Trophoblast cell (in vitro differentiated cells and primary cell): ENCODE measurements around the gene KCND2.

ENCODE experiments used
- DNase-seq, 2 donors: peaks; one replicate each; pipeline ENCODE4 v3.0.0-alpha.2; 2016
- H2AFZ ChIP-seq: 2 replicates; pipeline ENCODE4 v1.6.1; 2013; ENCODE audit warnings: low read length, moderate library complexity, mild to moderate bottlenecking; ENCODE audit not compliant: insufficient read depth, poor library complexity
- H2AK5ac ChIP-seq: 2 replicates; pipeline ENCODE4 v1.6.1; 2013; ENCODE audit warnings: mild to moderate bottlenecking, low read length
- H2BK120ac ChIP-seq: 2 replicates; pipeline ENCODE4 v1.6.1; 2013; ENCODE audit warnings: low read length, mild to moderate bottlenecking, moderate library complexity; ENCODE audit not compliant: insufficient read depth, poor library complexity
- H2BK12ac ChIP-seq: 2 replicates; pipeline ENCODE4 v1.6.1; 2013; ENCODE audit warnings: mild to moderate bottlenecking, low read length, moderate library complexity
- H2BK5ac ChIP-seq: 2 replicates; pipeline ENCODE4 v1.6.1; 2013; ENCODE audit warnings: low read length, low read depth, moderate library complexity, mild to moderate bottlenecking; ENCODE audit not compliant: poor library complexity
- H3K14ac ChIP-seq: 2 replicates; pipeline ENCODE4 v1.6.1; 2013; ENCODE audit warnings: mild to moderate bottlenecking, low read length
- H3K18ac ChIP-seq: 2 replicates; pipeline ENCODE4 v1.6.1; 2013; ENCODE audit warnings: mild to moderate bottlenecking, low read length
- H3K23ac ChIP-seq: 2 replicates; pipeline ENCODE4 v1.6.1; 2013; ENCODE audit warnings: low read length
- H3K27ac ChIP-seq: 2 replicates; pipeline ENCODE4 v1.5.1; 2013; ENCODE audit warnings: low read depth, mild to moderate bottlenecking, inconsistent platforms, low read length, moderate library complexity
- H3K27me3 ChIP-seq: 2 replicates; pipeline ENCODE4 v1.6.1; 2013; ENCODE audit warnings: inconsistent platforms, mild to moderate bottlenecking, low read length, moderate library complexity; ENCODE audit not compliant: insufficient read depth
- H3K36me3 ChIP-seq, 2 experiments: 1 replicate in 1 of 2; 2 replicates in 1 of 2; pipeline ENCODE4 v1.6.1; 2013; ENCODE audit warnings: low read length in 2 of 2, mild to moderate bottlenecking in 2 of 2, moderate library complexity in 1 of 2; ENCODE audit not compliant: insufficient read depth in 2 of 2, control insufficient read depth in 1 of 2
- H3K4ac ChIP-seq: 2 replicates; pipeline ENCODE4 v1.6.1; 2013; ENCODE audit warnings: low read depth, mild to moderate bottlenecking, low read length, moderate library complexity
- H3K4me1 ChIP-seq, 2 experiments: 1 replicate in 1 of 2; 2 replicates in 1 of 2; pipeline ENCODE4 v1.6.1; 2013; ENCODE audit warnings: low read length in 2 of 2, mild to moderate bottlenecking in 2 of 2, moderate library complexity in 1 of 2; ENCODE audit not compliant: insufficient read depth in 2 of 2, control insufficient read depth in 1 of 2
- H3K4me2 ChIP-seq: 2 replicates; pipeline ENCODE4 v1.6.1; 2013; ENCODE audit warnings: inconsistent platforms, mild to moderate bottlenecking, low read length, moderate library complexity
- H3K4me3 ChIP-seq: 2 replicates; pipeline ENCODE4 v1.5.1; 2013; ENCODE audit warnings: mild to moderate bottlenecking, low read depth, low read length, inconsistent platforms
- H3K79me1 ChIP-seq: one replicate; pipeline ENCODE4 v1.6.1; 2013; ENCODE audit warnings: low read length
- H3K79me2 ChIP-seq: 2 replicates; pipeline ENCODE4 v1.6.1; 2013; ENCODE audit warnings: low read length, mild to moderate bottlenecking; ENCODE audit not compliant: control insufficient read depth, insufficient read depth, poor library complexity
- H3K9ac ChIP-seq: 2 replicates; pipeline ENCODE4 v1.6.1; 2013; ENCODE audit warnings: mild to moderate bottlenecking, low read length
- H3K9me3 ChIP-seq: 2 replicates; pipeline ENCODE4 v1.6.1; 2013; ENCODE audit warnings: low read depth, mild to moderate bottlenecking, control low read depth, inconsistent platforms, low read length; ENCODE audit not compliant: insufficient read depth
- H4K12ac ChIP-seq: 2 replicates; pipeline ENCODE4 v1.6.1; 2013; ENCODE audit warnings: low read depth, mild to moderate bottlenecking, low read length, moderate library complexity
- H4K8ac ChIP-seq: 2 replicates; pipeline ENCODE4 v1.6.1; 2013; ENCODE audit warnings: low read depth, mild to moderate bottlenecking, low read length, moderate library complexity
- H4K91ac ChIP-seq: one replicate; pipeline ENCODE4 v1.6.1; 2013; ENCODE audit warnings: low read depth, mild to moderate bottlenecking, low read length, moderate library complexity
- WGBS: extraction: QIAGEN DNeasy Blood & Tissue Kit; methylation state at CpG from one replicate; pipeline ENCODE4 v1.1.7; 2013; ENCODE audit warnings: missing lambda C conversion rate; ENCODE audit not compliant: insufficient read length, insufficient coverage; ENCODE audit errors: extremely low coverage; 5-methylcytosine and 5-hydroxymethylcytosine counted together

The KCND2 gene

DNA sequence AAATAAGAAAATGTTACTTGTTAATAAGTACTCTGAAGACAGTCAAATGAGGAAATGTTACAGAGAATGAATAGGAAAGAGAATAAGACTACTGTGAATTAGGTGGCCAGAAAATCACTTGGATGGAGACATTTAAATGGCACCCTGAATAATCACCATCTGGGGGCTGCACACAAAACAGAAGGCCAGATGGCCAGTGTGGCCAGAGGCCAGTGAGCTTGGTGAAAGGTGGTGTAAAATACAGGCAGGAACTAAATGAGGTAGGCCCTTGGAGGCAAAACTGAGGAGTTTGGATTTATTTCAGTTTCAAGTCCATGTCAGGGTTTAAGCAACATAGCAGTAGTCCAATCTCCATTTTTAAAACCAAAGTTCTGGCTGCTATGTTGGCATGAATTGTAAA is 458.3 kb downstream of the KCND2 start:
- H3K14ac ChIP-seq: no peak overlapping the region
- H3K79me1 ChIP-seq: no peaks in the 10 kb centered on the region
- H2AFZ ChIP-seq: no peak overlapping the region
- H4K8ac ChIP-seq: no peak overlapping the region
- no peak for DNase-seq
- H3K27ac ChIP-seq: no peak overlapping the region
- no peak overlapping the region for H3K4me3 ChIP-seq
- H3K4ac ChIP-seq: no peak overlapping the region
- H4K91ac ChIP-seq: no peak overlapping the region
- H2BK120ac ChIP-seq: no peak overlapping the region
- no peak overlapping the region for H3K4me2 ChIP-seq
- no peaks in the 10 kb centered on the region for H3K4me1 ChIP-seq
- H2AK5ac ChIP-seq: no peak overlapping the region
- no peak overlapping the region for H2BK12ac ChIP-seq
- no peak overlapping the region for H3K18ac ChIP-seq
- H3K9me3 ChIP-seq: no peaks in the 10 kb centered on the region
- H3K36me3 ChIP-seq: no peaks in the 10 kb centered on the region
- H4K12ac ChIP-seq: no peak overlapping the region
- H3K23ac ChIP-seq: no peak overlapping the region
- no peak overlapping the region for H3K9ac ChIP-seq
- H2BK5ac ChIP-seq: no peak overlapping the region
- no peaks in the 10 kb centered on the region for H3K79me2 ChIP-seq
- H3K27me3 ChIP-seq: no peaks in the 10 kb centered on the region

DNA sequence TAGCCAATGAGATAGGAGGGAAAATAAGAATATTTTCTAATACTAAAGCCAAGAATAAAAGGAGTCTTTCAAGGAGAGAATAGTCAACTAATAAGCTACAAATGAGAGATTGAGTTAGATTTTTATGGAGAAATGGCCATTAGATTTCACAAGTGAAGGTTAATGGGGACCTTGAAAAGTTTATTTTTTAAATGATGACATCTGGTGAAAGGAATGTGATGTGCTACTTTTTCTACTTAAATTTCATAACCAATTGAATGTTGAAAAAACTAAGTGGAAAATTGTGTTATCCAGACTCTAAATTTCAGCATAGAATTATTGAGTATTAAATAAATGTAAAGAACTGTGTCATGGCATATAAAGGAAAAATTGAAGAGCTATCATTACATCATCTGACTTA is 459.3 kb downstream of the KCND2 start:
- Histone ChIP-seq H4K12ac (no peak overlapping the region), H4K8ac (no peak overlapping the region), H3K14ac (no peak overlapping the region), H2BK12ac (no peak overlapping the region), H3K4me2 (no peak overlapping the region), H3K23ac (no peak overlapping the region), H2AK5ac (no peak overlapping the region), H3K9ac (no peak overlapping the region), H4K91ac (no peak overlapping the region), H3K27me3 (no peaks in the 10 kb centered on the region), H3K4ac (no peak overlapping the region), H3K79me1 (no peaks in the 10 kb centered on the region), H3K4me3 (no peak overlapping the region), H2BK5ac (no peak overlapping the region), H3K4me1 (no peaks in the 10 kb centered on the region), H3K79me2 (no peaks in the 10 kb centered on the region), H3K9me3 (no peaks in the 10 kb centered on the region), H2AFZ (no peak overlapping the region), H2BK120ac (no peak overlapping the region), H3K27ac (no peak overlapping the region), H3K36me3 (no peaks in the 10 kb centered on the region), H3K18ac (no peak overlapping the region)
- DNase-seq: no peak

GRCh38 chr7:120733143-120733542 is 460.2 kb downstream of the KCND2 start:
- WGBS: no CpG with 5 or more reads among the region's 3 CpGs
- H3K9ac ChIP-seq: no peak overlapping the region
- H4K12ac ChIP-seq: no peak overlapping the region

GRCh38 chr7:120733835-120734234 is 460.9 kb downstream of the KCND2 start:
- no peak overlapping the region for H2BK120ac ChIP-seq
- H3K79me2 ChIP-seq: no peaks in the 10 kb centered on the region
- no peak overlapping the region for H2AK5ac ChIP-seq
- no peak overlapping the region for H2BK5ac ChIP-seq
- H3K27me3 ChIP-seq: no peaks in the 10 kb centered on the region
- H3K4ac ChIP-seq: no peak overlapping the region
- no peak overlapping the region for H3K27ac ChIP-seq
- H3K9ac ChIP-seq: no peak overlapping the region
- no peaks in the 10 kb centered on the region for H3K79me1 ChIP-seq
- no peaks in the 10 kb centered on the region for H3K9me3 ChIP-seq
- no peak overlapping the region for H3K14ac ChIP-seq
- no peak overlapping the region for H3K4me2 ChIP-seq
- no peak overlapping the region for H2BK12ac ChIP-seq
- DNase-seq: no peak
- H4K12ac ChIP-seq: no peak overlapping the region
- no peak overlapping the region for H4K91ac ChIP-seq
- H2AFZ ChIP-seq: no peak overlapping the region
- H3K23ac ChIP-seq: no peak overlapping the region
- no peak overlapping the region for H3K4me3 ChIP-seq
- H3K36me3 ChIP-seq: no peaks in the 10 kb centered on the region
- H3K18ac ChIP-seq: no peak overlapping the region
- H4K8ac ChIP-seq: no peak overlapping the region
- no peaks in the 10 kb centered on the region for H3K4me1 ChIP-seq
- no CpG with 5 or more reads among the region's 3 CpGs for WGBS

More at GRCh38 chr7:120733143-120733542, 460.2 kb downstream of the KCND2 start:
- no peak overlapping the region for H4K91ac ChIP-seq
- no peaks in the 10 kb centered on the region for H3K79me2 ChIP-seq
- H3K18ac ChIP-seq: no peak overlapping the region
- no peak overlapping the region for H3K23ac ChIP-seq
- peak; percentile 20 to 50 for DNase-seq
- no peaks in the 10 kb centered on the region for H3K79me1 ChIP-seq
- no peak overlapping the region for H3K4me3 ChIP-seq
- H3K36me3 ChIP-seq: no peaks in the 10 kb centered on the region
- no peaks in the 10 kb centered on the region for H3K27me3 ChIP-seq
- H3K4ac ChIP-seq: no peak overlapping the region
- no peak overlapping the region for H2AK5ac ChIP-seq
- H2AFZ ChIP-seq: no peak overlapping the region
- H2BK5ac ChIP-seq: no peak overlapping the region
- no peak overlapping the region for H4K8ac ChIP-seq
- no peak overlapping the region for H2BK12ac ChIP-seq
- H3K27ac ChIP-seq: no peak overlapping the region
- H2BK120ac ChIP-seq: no peak overlapping the region
- no peaks in the 10 kb centered on the region for H3K9me3 ChIP-seq
- no peak overlapping the region for H3K14ac ChIP-seq
- no peak overlapping the region for H3K4me2 ChIP-seq
- H3K4me1 ChIP-seq: no peaks in the 10 kb centered on the region

- Histone ChIP-seq H4K91ac (no peak overlapping the region), H3K4me2 (no peak overlapping the region), H3K23ac (no peak overlapping the region), H3K79me2 (no peaks in the 10 kb centered on the region), H4K8ac (no peak overlapping the region), H3K9ac (no peak overlapping the region), H3K27me3 (no peaks in the 10 kb centered on the region), H3K9me3 (no peaks in the 10 kb centered on the region), H2BK5ac (no peak overlapping the region), H3K4ac (no peak overlapping the region), H3K27ac (no peak overlapping the region), H3K4me1 (no peaks in the 10 kb centered on the region), H2BK12ac (no peak overlapping the region), H3K4me3 (no peak overlapping the region), H3K79me1 (no peaks in the 10 kb centered on the region), H2AK5ac (no peak overlapping the region), H2BK120ac (no peak overlapping the region), H3K14ac (no peak overlapping the region), H4K12ac (no peak overlapping the region), H3K18ac (no peak overlapping the region), H3K36me3 (no peaks in the 10 kb centered on the region), H2AFZ (no peak overlapping the region)
- no peak for DNase-seq
- WGBS: no CpG with 5 or more reads among the region's 2 CpGs
Measured at GRCh38 chr7:120735791-120736190, 462.8 kb downstream of the KCND2 start.
